ENCODE measurements around the gene SCN5A.
"Not testable (repeated sequence)": the region's sequence is repeated elsewhere in the genome, so short reads cannot be mapped to it uniquely, and the experiment has no call there.

SCN5A gene

DNA sequence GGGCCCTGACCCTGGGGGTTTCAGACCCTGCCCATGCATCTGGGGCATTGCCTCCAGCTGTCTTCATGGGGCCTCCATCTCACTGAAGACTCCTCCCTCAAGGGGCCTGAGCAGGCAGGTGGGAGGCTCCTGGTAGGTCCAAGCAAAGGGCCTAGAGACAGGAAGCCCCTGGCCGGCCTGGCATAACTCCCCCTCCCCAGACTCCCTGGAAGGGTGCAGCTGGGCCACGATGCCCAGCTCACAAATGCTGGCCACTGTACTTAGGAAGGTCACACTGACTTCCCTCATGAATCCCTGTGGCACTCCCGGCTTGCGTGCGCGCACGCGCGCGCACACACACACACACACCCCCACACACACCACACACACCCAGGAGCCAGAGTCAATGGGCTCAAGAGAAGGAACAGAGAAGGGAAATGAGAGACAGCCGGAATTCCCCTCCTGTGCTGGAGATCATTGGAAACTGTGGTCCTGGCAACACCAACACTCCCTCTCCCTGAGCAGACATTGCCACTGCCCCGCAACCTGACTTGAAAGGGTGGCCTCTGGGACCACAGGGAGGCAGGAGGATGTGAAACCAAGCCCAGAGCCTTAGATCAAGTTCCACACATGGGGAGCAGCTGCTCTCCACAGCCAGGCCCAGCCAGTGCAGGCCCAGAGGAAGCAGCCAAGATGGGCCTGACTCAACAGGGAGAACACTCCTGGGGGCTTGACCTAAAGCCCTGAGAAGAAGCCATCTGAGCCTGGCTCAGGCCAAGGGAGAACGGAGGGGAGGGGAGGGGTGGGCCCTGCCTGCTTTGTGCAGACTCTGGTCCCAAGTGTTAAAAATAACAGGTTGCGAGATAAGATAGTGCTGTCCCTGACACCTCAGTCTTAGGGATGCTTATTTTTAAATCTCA is 69.7 kb downstream of the SCN5A start:
- DNase-seq (ENCODE audit: low spot score): peak; percentile 3

DNA sequence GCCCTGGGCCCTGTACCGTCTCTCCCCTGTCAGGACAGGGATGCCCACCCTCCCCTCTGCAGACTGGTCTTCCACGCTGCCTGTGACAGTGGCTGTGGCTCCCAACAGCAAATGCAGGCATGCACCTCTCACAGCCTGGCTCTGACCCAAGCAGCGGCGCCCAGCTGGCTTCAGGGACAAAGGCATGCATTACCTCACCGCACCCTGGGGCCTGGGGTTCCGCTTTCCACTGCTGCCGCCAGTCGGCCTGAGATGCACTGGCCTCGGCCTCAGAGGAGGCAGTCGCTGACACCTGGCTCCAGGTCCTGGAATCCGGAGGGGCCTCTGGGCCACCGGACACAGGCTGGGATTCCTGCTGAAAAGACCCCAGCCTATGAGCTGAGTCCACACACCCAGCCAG is 70.3 kb downstream of the SCN5A start:
- DNase-seq (ENCODE audit: low spot score): no peak

DNA sequence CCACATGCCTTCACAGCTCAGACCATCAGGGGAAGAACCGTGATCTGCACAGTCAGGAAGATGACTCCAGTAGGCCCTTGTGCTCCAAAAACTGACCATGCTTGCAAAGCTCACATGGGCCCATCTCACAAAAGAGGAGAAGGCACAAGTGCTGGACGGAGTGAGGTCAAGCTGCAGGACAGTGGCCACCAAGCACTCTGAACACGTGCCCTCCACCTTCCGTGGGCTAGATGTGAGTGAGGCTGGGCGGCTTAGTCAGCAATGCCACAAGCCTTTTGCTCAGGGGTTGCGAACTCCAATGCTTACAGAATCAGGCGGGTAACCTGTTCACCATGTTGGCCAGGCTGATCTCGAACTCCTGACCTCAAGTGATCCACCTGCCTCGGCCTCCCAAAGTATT is 70.9 kb downstream of the SCN5A start:
- DNase-seq (ENCODE audit: low spot score): no peak

DNA sequence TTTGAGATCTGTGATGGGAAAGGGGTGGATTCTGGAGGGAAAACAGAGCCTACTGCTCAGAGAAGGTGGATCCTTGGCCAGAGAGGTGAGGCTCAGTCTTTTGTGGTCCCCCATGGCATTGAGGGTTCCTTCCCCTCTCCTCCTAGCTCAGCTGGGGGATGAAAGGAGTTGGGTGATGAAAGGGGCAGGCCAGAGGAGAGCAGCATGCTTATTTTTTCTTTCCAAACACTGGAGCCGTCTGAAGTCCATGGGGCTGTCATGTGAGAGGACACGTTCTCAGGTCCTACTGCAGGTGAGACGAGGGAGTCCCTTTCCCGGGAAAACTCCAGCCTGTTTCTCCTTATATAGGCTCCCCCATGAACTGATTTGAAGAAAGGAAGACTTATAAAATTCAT is 71.4 kb downstream of the SCN5A start:
- no peak for DNase-seq (ENCODE audit: low spot score)

DNA sequence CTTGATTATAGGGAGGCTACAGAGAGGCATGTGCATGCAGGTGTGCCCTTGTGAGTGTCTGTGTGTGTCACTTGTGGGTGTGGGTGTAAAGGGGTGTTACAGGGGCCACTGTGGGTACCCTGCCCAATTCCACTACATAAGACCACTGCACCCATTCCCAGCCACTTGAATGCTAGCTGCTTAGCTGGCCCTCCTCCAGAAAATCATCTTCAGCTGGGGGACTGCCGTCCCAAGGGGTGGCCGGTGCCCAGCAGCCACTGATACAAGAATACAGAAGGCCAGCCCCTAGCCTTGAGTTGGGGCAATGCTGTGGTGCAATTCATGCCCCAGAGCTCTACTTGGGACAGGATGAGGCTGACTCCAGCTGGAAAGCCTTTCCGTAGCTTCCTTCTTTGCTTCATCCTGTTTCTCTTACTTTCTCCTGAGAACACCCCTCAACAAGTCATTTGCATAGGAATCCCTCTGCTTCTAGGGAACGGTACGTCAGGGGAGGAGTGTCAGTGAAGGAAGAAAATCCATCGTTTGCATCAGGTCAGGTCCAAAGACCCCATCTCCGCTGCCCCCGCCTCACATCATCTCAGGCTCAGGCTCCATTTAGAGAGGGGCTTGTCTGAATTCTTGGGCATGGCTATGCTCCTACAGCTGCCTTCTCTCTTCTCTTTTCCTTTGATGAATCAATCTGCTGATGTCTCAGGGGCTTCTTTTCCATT is 72.0 kb downstream of the SCN5A start:
- DNase-seq (ENCODE audit: low spot score): no peak

DNA sequence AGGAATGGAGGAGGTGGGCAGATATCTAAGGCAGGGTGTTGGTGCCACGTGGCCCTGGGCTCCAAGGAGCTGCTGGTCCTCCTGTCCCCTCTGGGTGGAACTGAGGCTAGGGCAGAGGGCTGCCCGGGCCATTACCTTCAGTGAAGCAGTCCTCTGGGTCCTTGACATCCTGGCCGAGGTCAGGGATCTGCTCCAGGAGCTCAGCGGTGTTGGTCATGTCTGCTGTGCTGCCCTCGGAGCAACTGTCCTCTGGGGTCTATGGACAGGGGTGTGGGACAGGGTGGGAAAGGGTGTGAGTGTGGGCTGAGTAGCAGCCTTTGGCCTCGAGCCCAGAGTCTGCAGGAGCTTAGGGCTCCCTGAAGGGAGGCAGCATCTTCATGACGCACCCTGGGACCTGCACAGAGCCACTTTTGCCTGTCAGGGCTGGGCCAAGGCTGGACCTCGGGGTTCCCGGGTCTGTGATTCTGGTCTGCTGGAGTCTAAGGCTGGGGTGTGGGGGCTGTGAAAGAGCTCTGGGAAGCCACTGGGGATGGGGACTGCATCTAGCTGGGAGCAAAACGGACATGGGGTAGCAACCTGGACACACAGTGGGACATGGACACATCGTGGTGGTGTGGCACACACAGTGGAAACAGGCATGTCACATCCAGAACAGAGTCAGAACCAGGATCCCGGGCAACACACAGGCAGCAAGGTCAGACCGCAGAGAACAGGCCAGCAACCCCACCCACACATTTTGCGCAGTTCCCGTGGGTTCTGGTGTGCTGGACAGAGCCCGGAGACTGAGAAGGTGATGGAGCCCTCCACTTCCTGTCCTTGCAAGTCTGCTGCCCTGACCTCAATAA is 72.7 kb downstream of the SCN5A start:
- no peak for DNase-seq (ENCODE audit: low spot score)

DNA sequence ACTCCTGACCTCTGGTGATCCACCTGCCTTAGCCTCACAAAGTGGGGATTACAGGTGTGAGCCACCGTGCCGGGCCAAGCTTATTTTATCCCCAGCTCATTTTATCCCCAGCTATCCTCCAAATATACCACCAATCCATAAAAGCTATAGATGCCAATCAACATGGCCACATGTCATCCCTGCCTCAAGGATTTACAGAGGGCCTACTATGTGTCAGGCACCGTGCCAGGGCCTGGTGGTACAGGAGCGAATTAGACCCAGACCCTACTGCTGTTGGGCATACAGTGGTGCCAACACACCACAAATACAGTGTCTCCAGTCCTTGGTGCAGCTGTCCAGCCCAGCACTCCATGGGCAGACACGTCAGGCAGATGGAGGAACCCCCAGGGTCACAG is 73.4 kb downstream of the SCN5A start:
- no peak for DNase-seq (ENCODE audit: low spot score)

DNA sequence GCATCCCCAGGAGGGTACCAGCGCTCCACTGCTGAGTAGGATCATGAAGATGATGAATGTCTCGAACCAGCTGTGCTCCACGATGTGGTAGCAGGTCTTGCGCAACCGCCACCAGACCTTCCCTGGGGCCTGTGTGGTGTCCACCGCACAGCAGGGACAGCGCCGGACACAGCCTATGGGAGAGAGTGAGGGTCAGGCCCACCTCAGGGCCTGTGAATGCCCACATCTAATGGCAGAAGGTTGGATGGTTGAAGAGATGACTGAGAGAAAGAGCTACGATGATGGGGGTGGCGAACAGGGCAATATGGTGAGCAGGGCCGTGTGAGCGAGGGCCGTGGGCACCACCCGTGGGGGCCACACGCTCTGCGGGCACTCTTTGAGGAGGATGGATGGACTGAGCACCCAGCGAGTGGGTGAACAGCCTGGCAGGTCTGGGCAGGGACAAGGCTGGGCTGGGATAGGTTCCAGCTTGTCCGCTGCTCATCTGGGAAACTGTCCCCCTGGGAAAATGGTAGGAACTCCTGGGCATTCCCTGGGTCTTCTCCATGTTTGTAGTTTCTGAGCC is 74.1 kb downstream of the SCN5A start:
- no peak for DNase-seq (ENCODE audit: low spot score)

DNA sequence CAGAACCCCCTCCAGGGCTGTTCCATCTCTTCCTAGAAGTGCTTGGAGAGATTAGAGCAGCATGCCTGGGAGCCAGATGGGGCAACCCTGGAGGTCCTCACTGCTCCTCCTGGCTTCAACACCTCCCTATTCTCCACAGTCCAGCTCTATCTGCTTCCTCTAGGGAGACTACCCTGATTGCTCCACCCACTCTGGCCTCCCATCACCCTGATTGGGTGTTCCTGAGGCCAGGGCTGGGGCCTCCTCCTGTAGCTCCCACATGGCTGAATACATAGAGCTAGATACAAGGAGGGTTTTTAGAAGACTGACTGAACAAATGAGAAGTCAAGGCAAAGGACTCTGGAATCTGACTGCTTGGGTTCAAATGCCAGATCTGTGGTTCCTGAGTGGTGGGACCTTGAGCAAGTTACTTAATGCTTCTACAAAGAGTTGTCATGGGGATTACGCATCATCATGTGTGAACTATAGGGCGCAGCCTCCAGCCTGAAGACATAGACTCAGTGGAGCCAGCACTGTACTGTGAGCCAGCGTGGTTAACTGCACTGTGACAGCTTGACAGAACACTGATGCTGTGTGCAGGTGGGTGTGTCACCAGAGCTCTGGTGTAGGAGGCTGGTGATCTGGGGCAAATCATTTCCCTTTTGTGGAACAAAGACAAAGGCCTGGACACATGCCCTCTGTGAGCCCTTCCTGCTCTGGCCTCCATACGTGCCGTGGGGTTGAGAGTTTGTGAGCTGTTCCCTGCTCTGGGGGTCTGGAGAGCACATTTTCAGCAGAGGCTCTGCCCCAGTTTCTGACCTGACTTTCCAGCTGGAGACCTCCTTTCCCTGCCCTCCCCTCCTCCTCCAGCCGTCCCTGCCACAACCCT is 74.8 kb downstream of the SCN5A start:
- peak; percentile 84 for DNase-seq (ENCODE audit: low spot score)

DNA sequence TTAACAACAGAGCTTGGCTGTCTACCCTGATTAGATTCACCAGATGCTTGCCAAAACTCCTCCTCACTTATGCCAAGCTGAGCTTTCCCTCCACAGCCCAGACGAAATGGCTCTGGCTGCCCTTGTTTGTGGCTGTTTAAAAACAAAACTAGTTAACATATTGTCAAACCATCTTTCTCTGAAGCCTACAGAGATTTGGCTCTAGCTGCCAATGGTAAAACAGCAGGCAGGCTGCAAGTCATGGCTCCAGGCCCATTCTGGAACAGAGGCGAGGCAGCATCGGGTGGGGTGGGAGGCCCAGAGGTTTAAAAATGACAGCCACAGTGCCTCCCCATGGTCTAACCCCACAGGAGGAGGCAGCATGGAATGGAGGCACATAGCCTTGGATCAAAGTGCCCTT is 75.9 kb downstream of the SCN5A start:
- no peak for DNase-seq (ENCODE audit: low spot score)

DNA sequence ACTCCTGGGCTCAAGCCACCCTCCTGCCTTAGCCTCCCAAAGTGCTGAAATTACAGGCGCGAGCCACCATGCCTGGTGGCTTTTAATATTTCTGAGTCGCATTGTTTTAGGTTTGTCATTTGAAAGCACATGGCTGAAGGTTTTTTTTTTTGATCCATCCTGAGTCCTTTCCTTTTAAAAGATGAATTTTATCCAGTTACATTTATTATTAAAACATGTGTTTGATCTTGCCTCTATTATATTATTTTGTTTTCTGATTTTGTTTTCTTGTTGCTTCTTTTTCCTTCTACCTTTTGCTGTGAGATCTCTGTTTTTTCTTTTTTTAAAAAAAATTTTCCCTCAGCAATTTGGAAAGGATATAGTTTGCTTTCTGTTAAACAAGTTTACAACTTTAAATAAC is 76.4 kb downstream of the SCN5A start:
- no peak for DNase-seq (ENCODE audit: low spot score)

DNA sequence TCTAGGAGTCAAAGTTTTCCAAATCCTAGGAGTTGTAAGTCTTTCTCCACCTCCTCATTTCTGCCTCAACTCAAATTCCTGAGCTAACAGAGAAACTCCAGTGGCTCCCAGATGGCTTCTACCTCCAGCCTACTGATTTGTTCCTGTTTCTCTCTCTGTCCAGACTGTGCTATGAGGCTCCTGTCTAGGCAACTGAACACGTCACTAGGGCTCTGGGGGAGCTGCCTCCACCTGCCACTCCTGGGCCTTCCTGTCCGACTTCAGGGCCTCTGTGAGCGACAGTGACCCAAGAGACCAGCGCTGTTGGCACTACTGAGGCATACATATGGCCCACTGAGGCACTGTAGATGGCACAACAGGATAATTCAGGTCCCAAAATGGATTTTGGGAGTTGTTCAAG is 82.0 kb downstream of the SCN5A start:
- no peak for DNase-seq (ENCODE audit: low spot score)

DNA sequence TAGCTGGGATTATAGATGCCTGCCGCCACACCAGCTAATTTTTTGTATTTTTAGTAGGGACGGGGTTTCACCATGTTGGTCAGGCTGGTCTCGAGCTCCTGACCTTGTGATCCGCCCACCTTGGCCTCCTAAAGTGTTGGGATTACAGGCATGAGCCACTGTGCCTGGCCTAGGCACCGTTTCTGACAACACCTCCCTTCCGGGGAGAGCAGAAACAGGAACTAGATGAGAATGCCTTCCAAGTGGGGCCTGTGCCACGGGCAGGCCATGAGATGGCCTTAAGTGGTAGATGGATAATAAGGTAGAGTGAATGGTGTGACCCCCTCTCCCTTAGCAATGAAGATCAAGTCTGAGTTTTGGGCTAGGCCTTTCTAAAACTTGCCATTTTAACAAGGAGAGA is 82.7 kb downstream of the SCN5A start:
- DNase-seq (ENCODE audit: low spot score): not testable (repeated sequence)

DNA sequence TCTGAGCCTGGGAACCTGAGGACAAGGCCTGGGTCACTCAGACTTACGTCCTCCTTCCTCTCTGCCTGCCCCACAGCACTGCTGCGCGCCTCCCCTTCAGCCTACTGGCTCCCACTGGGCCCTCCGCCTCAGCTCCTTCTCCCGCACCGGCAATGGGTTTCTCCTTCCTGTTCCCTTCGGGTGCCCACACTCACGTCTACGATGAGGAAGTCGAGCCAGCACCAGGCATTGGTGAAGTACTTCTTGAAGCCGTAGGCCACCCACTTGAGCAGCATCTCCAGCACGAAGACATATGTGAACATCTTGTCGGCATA is 83.3 kb downstream of the SCN5A start:
- DNase-seq (ENCODE audit: low spot score): no peak

DNA sequence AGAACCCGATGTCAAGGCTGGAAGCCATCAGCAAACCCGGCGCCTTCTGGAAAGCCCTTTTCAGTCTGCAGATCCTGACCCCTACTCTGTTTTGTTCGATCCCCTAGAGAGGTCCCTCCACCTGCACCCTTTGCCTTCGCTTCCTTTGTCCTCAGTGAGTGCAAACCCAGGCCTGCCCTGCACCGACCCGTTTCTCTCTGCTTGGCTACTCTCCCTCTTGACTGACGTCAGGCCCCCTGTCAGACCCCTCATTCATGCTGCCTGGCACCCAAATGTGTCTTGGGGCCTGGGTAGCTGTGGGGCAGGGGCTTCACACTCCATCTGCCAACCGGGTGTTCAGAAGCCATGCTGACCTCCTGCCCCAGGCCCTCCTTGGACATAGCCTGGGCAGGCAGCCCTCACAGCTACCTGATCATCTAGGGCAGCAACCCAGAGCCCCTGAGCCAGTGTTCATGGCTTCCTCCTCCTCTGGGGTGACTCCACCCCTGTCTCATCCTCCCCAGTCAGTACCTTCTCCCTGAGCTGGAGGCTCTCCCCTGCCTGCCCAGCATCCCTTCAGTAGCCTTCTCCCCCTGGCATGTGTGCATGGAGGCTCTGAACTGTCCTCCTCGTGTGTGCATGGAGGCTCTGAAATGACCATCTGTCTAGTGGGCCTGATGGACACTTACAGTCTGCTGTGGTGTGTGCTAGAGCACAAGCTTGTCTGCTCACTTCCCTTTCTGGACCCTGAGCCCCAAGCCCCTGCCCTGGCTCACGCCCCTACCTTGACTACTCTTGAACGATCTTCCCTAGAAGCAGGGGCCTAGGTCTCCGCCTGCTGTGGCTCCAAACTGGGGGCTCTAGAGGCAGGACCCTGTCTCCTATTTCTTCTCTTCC is 83.9 kb downstream of the SCN5A start:
- no peak for DNase-seq (ENCODE audit: low spot score)

DNA sequence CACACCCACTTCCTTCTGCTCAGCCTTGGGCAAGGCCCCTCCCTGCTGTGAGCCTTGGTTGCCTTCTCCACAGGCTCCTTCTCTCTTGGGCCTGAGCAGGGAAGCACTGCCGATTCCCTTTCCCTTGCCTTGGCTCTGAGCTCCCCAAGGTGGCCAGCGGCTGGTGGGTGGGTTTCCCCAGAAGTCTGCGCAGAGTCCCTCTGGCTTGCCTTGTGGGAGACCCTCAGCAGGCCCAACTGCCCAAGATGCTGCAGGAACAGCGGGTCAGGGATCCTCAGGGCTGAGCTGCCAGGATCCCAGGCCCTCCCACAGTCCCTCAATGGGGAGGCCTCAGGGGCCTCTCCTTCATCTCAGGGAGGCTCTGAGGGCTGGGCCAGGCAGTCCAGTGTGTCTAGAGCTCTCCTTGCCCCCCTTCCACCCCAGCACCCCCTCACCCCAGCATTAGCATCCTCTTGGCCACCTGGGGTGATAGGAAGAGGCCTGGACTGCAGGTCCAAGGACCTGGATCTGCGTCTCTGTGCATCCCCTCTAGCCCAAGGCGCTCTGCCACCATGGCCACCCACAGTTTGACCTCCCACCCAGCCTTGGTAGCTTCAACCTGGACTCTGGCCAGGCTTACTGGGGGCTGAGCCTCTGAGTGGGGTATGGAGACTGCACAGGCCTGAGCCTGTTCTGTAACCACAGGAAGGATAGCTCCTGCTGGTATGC is 84.7 kb downstream of the SCN5A start:
- no peak for DNase-seq (ENCODE audit: low spot score)

DNA sequence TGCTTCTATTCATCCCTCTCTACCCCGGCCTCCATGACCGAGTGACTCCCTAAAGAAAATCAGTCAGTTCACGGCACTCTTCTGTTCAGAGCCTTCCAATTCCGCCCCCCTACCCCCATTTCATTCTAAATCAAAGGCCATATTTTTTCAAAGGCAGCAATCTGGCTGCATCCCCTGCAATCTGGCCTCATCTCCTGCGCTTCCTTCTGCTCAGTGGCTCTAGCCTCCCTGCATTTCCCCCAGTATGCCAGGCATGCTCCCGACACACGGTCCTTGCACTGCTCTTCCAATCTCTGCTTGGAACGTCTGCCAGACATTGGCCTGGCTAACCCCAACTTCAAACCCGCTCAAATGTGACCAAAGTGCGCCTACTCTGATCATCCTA is 85.6 kb downstream of the SCN5A start:
- no peak for DNase-seq (ENCODE audit: low spot score)

DNA sequence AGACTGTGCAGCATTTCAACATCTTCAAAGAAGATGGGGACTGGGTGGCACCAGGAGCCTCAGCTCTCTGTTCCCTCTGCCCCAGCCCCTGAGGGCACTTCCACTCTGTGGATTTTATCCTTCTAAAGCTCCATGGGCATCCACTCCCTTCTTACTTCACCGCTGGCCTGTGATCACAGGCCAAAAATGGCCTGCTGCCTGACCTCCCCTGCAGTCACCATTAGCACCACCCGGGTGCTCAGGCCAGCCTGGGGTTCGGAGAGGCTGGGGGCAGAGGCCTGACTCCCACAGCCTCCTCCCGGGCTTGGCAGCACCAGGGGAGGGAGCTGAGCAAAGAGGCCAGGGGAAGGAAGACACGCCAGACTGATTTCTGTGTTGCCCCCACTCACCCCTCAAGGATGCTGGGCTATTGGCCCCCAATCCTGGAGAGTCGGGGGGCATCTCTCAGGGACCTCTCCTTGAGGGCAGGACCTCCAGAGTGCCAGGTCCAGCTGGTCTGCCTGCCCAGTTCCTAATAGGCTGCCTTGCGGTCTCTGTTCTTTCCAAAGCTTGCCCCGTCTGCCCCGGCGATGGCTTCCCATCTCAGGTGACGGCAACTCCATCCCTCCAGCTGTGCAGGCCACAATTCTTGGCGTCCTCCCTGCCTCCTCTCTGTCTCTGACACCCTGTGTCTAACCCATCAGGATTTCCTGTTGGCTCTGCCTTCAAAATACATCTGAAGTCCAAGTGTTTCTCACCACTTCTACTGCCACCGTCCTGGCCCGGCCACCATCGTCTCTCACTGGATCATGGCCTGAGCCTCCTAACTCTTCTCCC is 86.2 kb downstream of the SCN5A start:
- no peak for DNase-seq (ENCODE audit: low spot score)

Data from SK-N-DZ (cell line).